Keratinocyte (primary cell): ENCODE data around the gene EFCAB9. TPM values are rescaled to one million over a fixed set of nuclear protein-coding genes. Genes with fewer than 3 reads are reported as not detected.

Source experiments
- DNase-seq: peaks from one replicate; pipeline ENCODE4 v3.0.0-alpha.2; 2011; ENCODE audit warnings: low read depth, missing footprints, low spot score
- FAIRE-seq: peaks from 2 replicates; lab custom pipeline; 2011; peaks lifted over from hg19 to GRCh38; lab: Jason Lieb, UNC
- H2AFZ ChIP-seq: 2 replicates; pipeline ENCODE4 v1.6.0; 2012; ENCODE audit warnings: low read length, control low read depth, inconsistent platforms; ENCODE audit not compliant: control insufficient read depth
- H3K27ac ChIP-seq: 2 replicates; pipeline ENCODE4 v1.5.1; 2011; ENCODE audit warnings: low read length; ENCODE audit not compliant: control insufficient read depth, insufficient read depth
- H3K27me3 ChIP-seq: 3 replicates; pipeline ENCODE4 v1.6.0; 2011; ENCODE audit warnings: low read length; ENCODE audit not compliant: control insufficient read depth, insufficient read depth; ENCODE audit errors: extremely low read depth
- H3K36me3 ChIP-seq, 2 experiments: 2 replicates in 1 of 2; 3 replicates in 1 of 2; pipeline ENCODE4 v1.5.1; 2011; ENCODE audit warnings: low read length in 2 of 2, mild to moderate bottlenecking in 1 of 2; ENCODE audit not compliant: control insufficient read depth in 2 of 2, insufficient read depth in 2 of 2; ENCODE audit errors: extremely low read depth in 1 of 2
- H3K4me1 ChIP-seq: 3 replicates; pipeline ENCODE4 v1.5.1; 2011; ENCODE audit warnings: low read length; ENCODE audit not compliant: control insufficient read depth, insufficient read depth; ENCODE audit errors: extremely low read depth
- H3K4me2 ChIP-seq: 3 replicates; pipeline ENCODE4 v1.6.0; 2011; ENCODE audit warnings: low read depth, low read length; ENCODE audit not compliant: control insufficient read depth, insufficient read depth; ENCODE audit errors: extremely low read depth
- H3K4me3 ChIP-seq, 3 experiments: fragments of 200-600 bp in 1 of 3; sonication (generic) in 1 of 3; 2 replicates in 2 of 3; 3 replicates in 1 of 3; pipeline ENCODE4 v1.5.1; 2011 to 2016; ENCODE audit warnings: low read length in 3 of 3, mild to moderate bottlenecking in 3 of 3, control low read depth in 2 of 3, inconsistent platforms in 1 of 3, low read depth in 1 of 3, mixed read lengths in 1 of 3, mixed run types in 1 of 3, moderate library complexity in 1 of 3; ENCODE audit not compliant: control insufficient read depth in 2 of 3, insufficient read depth in 2 of 3; ENCODE audit errors: extremely low read depth in 1 of 3
- H3K79me2 ChIP-seq: 2 replicates; pipeline ENCODE4 v1.6.0; 2012; ENCODE audit warnings: low read length; ENCODE audit not compliant: control insufficient read depth, insufficient read depth
- H3K9ac ChIP-seq: 3 replicates; pipeline ENCODE4 v1.6.0; 2011; ENCODE audit warnings: low read length; ENCODE audit not compliant: control insufficient read depth, insufficient read depth; ENCODE audit errors: extremely low read depth
- H3K9me1 ChIP-seq: 3 replicates; pipeline ENCODE4 v1.6.0; 2011; ENCODE audit warnings: low read length; ENCODE audit not compliant: control insufficient read depth, insufficient read depth; ENCODE audit errors: extremely low read depth
- H3K9me3 ChIP-seq: 2 replicates; pipeline ENCODE4 v1.5.1; 2012; ENCODE audit warnings: low read depth, low read length; ENCODE audit not compliant: control insufficient read depth
- H4K20me1 ChIP-seq: 3 replicates; pipeline ENCODE4 v1.6.0; 2011; ENCODE audit warnings: low read length; ENCODE audit not compliant: control insufficient read depth, insufficient read depth; ENCODE audit errors: extremely low read depth
- EZH2 ChIP-seq: IDR thresholded peaks from one replicate; pipeline ENCODE4 v1.6.1; 2012; ENCODE audit warnings: inconsistent platforms, mild to moderate bottlenecking, low read length, moderate library complexity
- dilution Hi-C: fragments of 300-500 bp; cut with MboI; formaldehyde crosslinking; loops from one replicate; pipeline ENCODE4 v1.7.0; 2020; ENCODE audit warnings: low sequenced_read_pairs; ENCODE audit not compliant: extremely low pct_ligation_motif_present
- polyA plus RNA-seq, 5 experiments: library from polyadenylated mRNA; depleted of rRNA in 3 of 5; stranded (reverse) in 3 of 5; stranded (forward) in 1 of 5; unstranded in 1 of 5; fragments of >200 nt; gene quantifications; 1 replicate in 1 of 5; 2 replicates in 3 of 5; 3 replicates in 1 of 5; pipeline versions ENCODE4 v1.2.1 to v1.2.3, GENCODE V29; 2011 to 2012; ENCODE audit warnings: missing spikeins in 2 of 5, low read depth in 1 of 5, low replicate concordance in 1 of 5
- TF ChIP-seq, protein P1 (sequence below), 3 experiments: IDR thresholded peaks in 1 of 3; conservative IDR thresholded peaks in 1 of 3; optimal IDR thresholded peaks in 1 of 3; 2 replicates in 2 of 3; 3 replicates in 1 of 3; pipeline versions ENCODE3 to v1.5.1; 2011; ENCODE audit warnings: low read length in 3 of 3, mild to moderate bottlenecking in 3 of 3, moderate library complexity in 2 of 3, control low read depth in 1 of 3, inconsistent platforms in 1 of 3; ENCODE audit not compliant: insufficient read depth in 2 of 3; ENCODE audit errors: extremely low read depth in 1 of 3

The EFCAB9 gene
- polyA plus RNA-seq, 1 donor (not counting 4 experiments of a cell fraction or from before 2014, with no cell fraction given) = not detected

DNA sequence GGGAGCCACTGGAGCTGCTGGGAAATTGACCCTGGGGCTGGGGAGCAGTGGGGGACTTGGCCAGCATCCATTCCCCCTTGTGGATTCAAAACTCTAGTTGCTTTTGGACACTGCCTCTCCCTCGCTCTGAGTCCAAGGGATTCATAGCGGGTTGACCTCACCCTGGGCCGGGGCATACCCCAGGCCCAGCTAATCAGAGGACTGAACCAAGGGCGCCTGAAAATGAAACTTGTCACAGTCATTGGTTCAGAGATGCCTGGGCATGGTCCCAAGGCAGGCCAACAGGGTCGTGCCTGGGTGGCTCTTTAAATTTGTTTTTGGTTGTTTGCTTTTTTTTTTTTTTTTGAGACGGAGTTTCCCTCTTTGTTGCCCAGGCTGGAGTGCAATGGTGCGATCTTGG is 28.5 kb upstream of the EFCAB9 start:
- Histone ChIP-seq H3K79me2 (peaks cover 79% of the 10 kb centered on the region), H3K4me2 (no peak overlapping the region), H4K20me1 (peaks cover 19% of the 10 kb centered on the region), H3K4me1 (peaks cover 3% of the 10 kb centered on the region), H2AFZ (no peak overlapping the region), H3K9me3 (no peaks in the 10 kb centered on the region), H3K4me3 (no peak overlapping the region), H3K36me3 (peaks cover 9% of the 10 kb centered on the region in 2 experiments), H3K27me3 (no peaks in the 10 kb centered on the region), H3K9ac (no peak overlapping the region), H3K27ac (no peak overlapping the region), H3K9me1 (peaks cover 3% of the 10 kb centered on the region)
- FAIRE-seq (no peak), DNase-seq (no peak)
- dilution Hi-C loops = no loop called here
- no peak for TF ChIP-seq EZH2
- TF ChIP-seq, protein P1, sequence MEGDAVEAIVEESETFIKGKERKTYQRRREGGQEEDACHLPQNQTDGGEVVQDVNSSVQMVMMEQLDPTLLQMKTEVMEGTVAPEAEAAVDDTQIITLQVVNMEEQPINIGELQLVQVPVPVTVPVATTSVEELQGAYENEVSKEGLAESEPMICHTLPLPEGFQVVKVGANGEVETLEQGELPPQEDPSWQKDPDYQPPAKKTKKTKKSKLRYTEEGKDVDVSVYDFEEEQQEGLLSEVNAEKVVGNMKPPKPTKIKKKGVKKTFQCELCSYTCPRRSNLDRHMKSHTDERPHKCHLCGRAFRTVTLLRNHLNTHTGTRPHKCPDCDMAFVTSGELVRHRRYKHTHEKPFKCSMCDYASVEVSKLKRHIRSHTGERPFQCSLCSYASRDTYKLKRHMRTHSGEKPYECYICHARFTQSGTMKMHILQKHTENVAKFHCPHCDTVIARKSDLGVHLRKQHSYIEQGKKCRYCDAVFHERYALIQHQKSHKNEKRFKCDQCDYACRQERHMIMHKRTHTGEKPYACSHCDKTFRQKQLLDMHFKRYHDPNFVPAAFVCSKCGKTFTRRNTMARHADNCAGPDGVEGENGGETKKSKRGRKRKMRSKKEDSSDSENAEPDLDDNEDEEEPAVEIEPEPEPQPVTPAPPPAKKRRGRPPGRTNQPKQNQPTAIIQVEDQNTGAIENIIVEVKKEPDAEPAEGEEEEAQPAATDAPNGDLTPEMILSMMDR (optimal IDR thresholded peaks at IDR 0.05 in 1 of 3, IDR thresholded peaks at IDR 0.05 in 1 of 3, conservative IDR thresholded peaks at IDR 0.05 in 1 of 3; ENCODE audit: extremely low read depth in 1 of 3, insufficient read depth in 2 of 3, low read length in 3 of 3) = no peak

DNA sequence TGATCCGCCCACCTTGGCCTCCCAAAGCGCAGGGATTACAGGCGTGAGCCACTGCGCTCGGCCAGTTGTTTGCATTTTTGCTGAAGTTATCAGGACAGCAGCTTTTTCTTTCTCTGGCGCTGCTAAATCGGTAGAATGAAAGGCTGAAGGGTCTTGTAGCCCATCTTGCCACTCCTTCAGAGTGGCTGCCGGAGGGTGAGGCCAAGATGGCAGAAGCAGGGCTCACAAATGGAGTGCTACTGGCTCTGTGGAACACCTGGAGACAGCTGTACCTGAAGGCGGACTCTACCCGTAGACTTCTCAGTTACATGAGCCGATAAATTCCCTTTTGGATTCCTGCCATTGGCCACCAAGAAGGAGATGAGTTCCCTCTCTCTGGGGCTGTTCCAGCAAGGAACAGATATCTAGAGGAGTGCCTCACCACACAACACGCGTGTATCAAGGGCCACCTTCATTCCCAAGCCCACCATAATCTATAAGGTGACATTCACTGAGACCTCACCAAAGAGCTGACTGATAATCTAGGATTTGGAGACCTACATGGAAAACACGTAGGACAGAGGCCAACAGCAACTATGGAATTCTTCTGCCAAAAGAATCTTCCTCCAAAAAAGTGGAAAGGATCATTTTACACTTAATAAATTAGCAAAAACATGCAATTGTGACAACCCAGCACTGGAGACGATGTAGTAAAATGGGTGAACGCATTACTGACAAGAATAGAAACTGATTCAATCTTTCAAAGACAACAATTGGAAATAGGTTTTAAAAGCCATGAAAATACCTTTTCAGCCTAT is 27.7 kb upstream of the EFCAB9 start:
- DNase-seq = no peak
- Histone ChIP-seq H3K9me1 (peaks cover 3% of the 10 kb centered on the region), H3K4me1 (peaks cover 6% of the 10 kb centered on the region), H3K36me3 (peaks cover 6 to 9% of the 10 kb centered on the region in 2 experiments), H3K27ac (no peak overlapping the region), H3K4me3 (no peak overlapping the region), H3K79me2 (peaks cover 78% of the 10 kb centered on the region), H3K9ac (no peak overlapping the region), H3K4me2 (no peak overlapping the region), H3K9me3 (no peaks in the 10 kb centered on the region), H3K27me3 (no peaks in the 10 kb centered on the region), H4K20me1 (peaks cover 19% of the 10 kb centered on the region), H2AFZ (no peak overlapping the region)
- dilution Hi-C loops = no loop called here
- TF ChIP-seq, protein P1 (optimal IDR thresholded peaks at IDR 0.05 in 1 of 3, IDR thresholded peaks at IDR 0.05 in 1 of 3, conservative IDR thresholded peaks at IDR 0.05 in 1 of 3; ENCODE audit: extremely low read depth in 1 of 3, insufficient read depth in 2 of 3, low read length in 3 of 3) = no peak
- TF ChIP-seq EZH2 = no peak
- FAIRE-seq = no peak
